ENCODE measurements around the gene KHDRBS1.
"Not testable (repeated sequence)": the region's sequence is repeated elsewhere in the genome, so short reads cannot be mapped to it uniquely, and the experiment has no call there.

The KHDRBS1 gene

GRCh38 chr1:32066489-32066873 lies 52.8 kb downstream of the KHDRBS1 start:
- DNase-seq: no peak

GRCh38 chr1:32068957-32069588 lies 55.4 kb downstream of the KHDRBS1 start:
- DNase-seq: no peak

- peak; percentile 24 to 34 for DNase-seq
Measured at GRCh38 chr1:32071758-32072621, 58.3 kb downstream of the KHDRBS1 start.

- peak; percentile 92 to 98 for DNase-seq
Measured at GRCh38 chr1:32072622-32073298, 59.1 kb downstream of the KHDRBS1 start, which contains the start of gene TMEM39B. Gene TMEM39B, plus strand, starts transcription at chr1:32072939. Its CDS starts 109 bp downstream, at chr1:32073048.

- DNase-seq: peak in 1 of 2 experiments; percentile 78
Measured at GRCh38 chr1:32073299-32074229, 59.9 kb downstream of the KHDRBS1 start.

GRCh38 chr1:32074841-32075240 lies 61.2 kb downstream of the KHDRBS1 start:
- no peak for DNase-seq

- no peak for DNase-seq
Measured at GRCh38 chr1:32077451-32077850, 63.8 kb downstream of the KHDRBS1 start.

GRCh38 chr1:32082022-32082421 lies 68.4 kb downstream of the KHDRBS1 start:
- no peak for DNase-seq

GRCh38 chr1:32086381-32086780 lies 72.7 kb downstream of the KHDRBS1 start:
- DNase-seq: not testable (repeated sequence)

- no peak for DNase-seq
Measured at GRCh38 chr1:32091176-32091575, 77.5 kb downstream of the KHDRBS1 start.

GRCh38 chr1:32091591-32091990 lies 77.9 kb downstream of the KHDRBS1 start:
- no peak for DNase-seq

All from NCI-H526 (cell line).